OCI-LY1 (cell line): ENCODE measurements around the gene ACTR3.
A peak's percentile ranks its signal among the peaks of the same experiment; 100 is the strongest.

ENCODE experiments used
- H2AFZ ChIP-seq: fragments of 200-600 bp; sonication (generic), shearing (Covaris generic); 2 replicates; pipeline ENCODE4 v1.6.0; 2014; ENCODE audit warnings: antibody characterized with exemption, mild to moderate bottlenecking, low read length
- H3F3A ChIP-seq: fragments of 200-600 bp; sonication (generic), shearing (Covaris generic); 2 replicates; pipeline ENCODE4 v1.6.0; 2014; ENCODE audit warnings: mild to moderate bottlenecking, antibody characterized with exemption, low read length, moderate library complexity; ENCODE audit not compliant: insufficient read depth
- H3K27ac ChIP-seq: fragments of 200-600 bp; sonication (generic); 2 replicates; pipeline ENCODE4 v1.5.1; 2014; ENCODE audit warnings: low read length, mixed run types, mild to moderate bottlenecking, low read depth; ENCODE audit not compliant: poor library complexity, severe bottlenecking
- H3K27me3 ChIP-seq: fragments of 200-600 bp; sonication (generic); 2 replicates; pipeline ENCODE4 v1.6.0; 2014; ENCODE audit warnings: antibody characterized with exemption, mild to moderate bottlenecking, low read length, moderate library complexity; ENCODE audit not compliant: insufficient read depth
- H3K36me3 ChIP-seq: fragments of 200-600 bp; sonication (generic); 2 replicates; pipeline ENCODE4 v1.6.1; 2014; ENCODE audit warnings: mild to moderate bottlenecking, antibody characterized with exemption, low read length, moderate library complexity, mixed read lengths; ENCODE audit not compliant: insufficient read depth
- H3K4me1 ChIP-seq: fragments of 200-600 bp; sonication (generic); 2 replicates; pipeline ENCODE4 v1.5.1; 2014; ENCODE audit warnings: mild to moderate bottlenecking, low read length, moderate library complexity; ENCODE audit not compliant: insufficient read depth, severe bottlenecking
- H3K4me2 ChIP-seq: fragments of 200-600 bp; sonication (generic), shearing (Covaris generic); 2 replicates; pipeline ENCODE4 v1.6.1; 2014; ENCODE audit warnings: low read length
- H3K4me3 ChIP-seq: fragments of 200-600 bp; sonication (generic); 2 replicates; pipeline ENCODE4 v1.5.1; 2014; ENCODE audit warnings: low read length, low read depth, mild to moderate bottlenecking, mixed read lengths; ENCODE audit not compliant: poor library complexity, severe bottlenecking
- H3K79me2 ChIP-seq: fragments of 200-600 bp; shearing (Covaris generic); 2 replicates; pipeline ENCODE4 v1.6.1; 2016; ENCODE audit warnings: mixed run types, low read length, mixed read lengths; ENCODE audit not compliant: insufficient read depth
- H3K9ac ChIP-seq: fragments of 200-600 bp; sonication (generic), shearing (Covaris generic); 2 replicates; pipeline ENCODE4 v1.6.1; 2014; ENCODE audit warnings: mild to moderate bottlenecking, low read length, mixed read lengths
- H3K9me2 ChIP-seq: fragments of 200-600 bp; sonication (generic), shearing (Covaris generic); 2 replicates; pipeline ENCODE4 v1.6.1; 2014; ENCODE audit warnings: low read depth, mild to moderate bottlenecking, low read length, mixed read lengths
- H3K9me3 ChIP-seq: fragments of 200-600 bp; shearing (Covaris generic); 2 replicates; pipeline ENCODE4 v1.6.1; 2014; ENCODE audit warnings: low read length, mixed read lengths
- H4K20me1 ChIP-seq: fragments of 200-600 bp; sonication (generic), shearing (Covaris generic); 2 replicates; pipeline ENCODE4 v1.6.0; 2016; ENCODE audit warnings: mild to moderate bottlenecking, low read length; ENCODE audit not compliant: insufficient read depth
- CTCF ChIP-seq: fragments of 200-600 bp; sonication (generic), shearing (Covaris generic); IDR thresholded peaks from 2 replicates; pipeline ENCODE4 v1.5.1; 2017; ENCODE audit warnings: mild to moderate bottlenecking, antibody characterized with exemption, low read length, moderate library complexity, mixed read lengths
- EZH2 ChIP-seq: fragments of 200-600 bp; sonication (generic), shearing (Covaris generic); IDR thresholded peaks from 2 replicates; pipeline ENCODE4 v1.8.0; 2017; ENCODE audit warnings: borderline replicate concordance, mixed run types, mild to moderate bottlenecking, antibody characterized with exemption, low read length, moderate library complexity, mixed read lengths

The ACTR3 gene

DNA sequence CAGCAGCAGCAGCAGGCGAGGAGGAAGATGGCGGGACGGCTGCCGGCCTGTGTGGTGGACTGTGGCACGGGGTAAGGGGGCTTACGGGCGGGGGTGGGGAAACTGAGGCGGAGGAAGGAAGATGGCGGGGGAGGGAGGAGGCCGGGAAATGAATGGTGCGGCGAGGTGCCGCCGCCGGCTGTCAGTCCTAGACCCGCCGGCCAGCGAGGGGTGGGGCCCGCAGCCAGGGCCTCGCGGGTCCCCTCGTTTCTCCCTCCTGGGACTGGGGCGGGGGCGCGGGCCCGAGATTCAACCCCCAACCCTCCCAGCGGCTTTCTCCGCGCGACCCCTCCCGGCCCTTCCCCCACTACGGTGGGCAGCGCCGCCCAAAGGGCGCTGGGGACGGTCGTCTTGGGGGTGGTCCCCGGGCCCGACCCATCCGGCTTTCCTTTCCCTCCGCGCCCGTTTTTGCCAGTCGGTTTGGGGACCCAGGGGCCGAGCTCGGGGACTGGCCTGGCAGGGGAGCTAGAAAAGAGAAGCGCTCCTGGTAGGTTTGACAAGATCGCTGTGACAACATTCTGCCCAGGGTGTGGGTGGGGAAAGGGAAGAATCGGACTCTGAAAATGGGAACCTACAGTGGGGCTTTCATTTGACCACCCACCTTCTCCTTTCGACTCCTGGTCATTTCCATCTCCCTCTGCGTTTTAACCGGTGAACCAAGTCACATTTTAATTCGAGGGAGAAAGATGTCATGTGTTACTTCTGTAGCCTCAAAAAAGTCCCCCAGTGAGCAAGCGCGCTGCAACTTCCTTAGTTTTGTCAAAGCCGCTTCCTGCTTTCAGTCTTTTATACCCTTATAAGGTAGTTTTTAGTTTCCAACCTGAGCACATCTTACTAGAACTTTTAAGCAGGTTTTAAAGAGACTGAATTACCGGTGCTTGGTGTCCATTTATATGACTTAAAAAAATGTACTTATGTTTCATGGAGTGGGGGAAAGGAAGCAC lies 655 bp downstream of the ACTR3 start:
- Histone ChIP-seq H3K4me1 (peaks cover 72% of the 10 kb centered on the region), H3F3A (peaks cover 5% of the 10 kb centered on the region; the same call in 1 of the 2 replicates), H3K79me2 (peaks cover 65% of the 10 kb centered on the region), H3K9me2 (no peaks in the 10 kb centered on the region), H3K9me3 (no peaks in the 10 kb centered on the region), H3K27ac (peak overlapping the region; percentile 94), H3K4me2 (peak overlapping the region; percentile 72), H3K36me3 (peaks cover 46% of the 10 kb centered on the region; the same call in 1 of the 2 replicates), H3K27me3 (no peaks in the 10 kb centered on the region), H3K9ac (peak overlapping the region; percentile 90), H2AFZ (no peak overlapping the region), H3K4me3 (peak overlapping the region; percentile 82), H4K20me1 (no peaks in the 10 kb centered on the region)
- TF ChIP-seq EZH2: no peak
- TF ChIP-seq CTCF: peak; percentile 13; the same call in 1 of the 2 replicates

DNA sequence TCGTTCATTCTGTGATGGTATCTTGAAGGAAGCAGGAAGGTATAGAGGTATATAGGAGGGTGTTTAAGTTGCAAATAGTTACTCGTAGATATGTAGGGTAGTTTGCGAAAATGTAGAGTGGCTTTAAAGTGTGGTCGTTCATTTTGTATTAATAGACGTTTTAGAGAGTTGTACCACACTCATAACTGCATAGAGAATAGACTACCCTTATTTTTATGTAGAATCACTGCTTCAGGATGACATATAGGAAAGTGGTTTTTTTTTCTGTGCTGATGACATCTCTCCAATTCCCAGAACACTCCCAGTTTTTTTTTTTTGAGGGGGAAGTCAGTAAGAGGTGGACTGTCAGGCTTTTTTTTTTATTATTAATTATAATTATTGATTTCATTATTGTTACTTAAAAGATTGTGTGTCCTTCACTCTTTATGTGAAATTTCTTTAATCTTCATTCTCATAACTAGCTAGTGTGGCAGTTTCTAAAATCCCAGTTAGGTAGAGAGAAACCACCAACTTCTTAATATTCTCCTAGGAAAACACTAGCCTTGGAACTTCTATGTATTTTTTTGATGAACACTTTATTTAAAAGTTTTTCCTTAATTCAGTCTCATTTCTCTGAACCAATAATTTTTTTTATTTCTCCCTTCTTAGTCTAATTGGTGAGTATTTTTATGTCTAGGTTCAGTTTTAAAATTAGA lies 1.5 kb downstream of the ACTR3 start:
- peaks cover 5% of the 10 kb centered on the region; the same call in 1 of the 2 replicates for H3F3A ChIP-seq

More for the DNA sequence above, 1.5 kb downstream of the ACTR3 start:
- peaks cover 52% of the 10 kb centered on the region; the same call in 1 of the 2 replicates for H3K36me3 ChIP-seq
- no peaks in the 10 kb centered on the region for H3K27me3 ChIP-seq
- peak overlapping the region; percentile 72 for H3K4me2 ChIP-seq
- H3K9me2 ChIP-seq: no peaks in the 10 kb centered on the region
- no peaks in the 10 kb centered on the region for H3K9me3 ChIP-seq
- peak overlapping the region; percentile 94 for H3K27ac ChIP-seq
- H3K9ac ChIP-seq: peak overlapping the region; percentile 90
- H3K4me1 ChIP-seq: peaks cover 72% of the 10 kb centered on the region
- H3K4me3 ChIP-seq: peak overlapping the region; percentile 82
- peaks cover 71% of the 10 kb centered on the region for H3K79me2 ChIP-seq
- no peaks in the 10 kb centered on the region for H4K20me1 ChIP-seq
- no peak for TF ChIP-seq CTCF
- TF ChIP-seq EZH2: no peak
- H2AFZ ChIP-seq: no peak overlapping the region
